Hematopoietic multipotent progenitor cell treated with erythropoietin and hydrocortisone succinate and interleukin-3 and kit ligand, for 6 days (in vitro differentiated cells): ENCODE results near the gene RAB8B.

Source experiments
- DNase-seq: peaks from one replicate; pipeline ENCODE4 v3.0.0-alpha.2; 2015

Gene RAB8B

GRCh38 chr15:63238796-63239195, 49.4 kb downstream of the RAB8B start:
- peak; percentile 89 for DNase-seq

- no peak for DNase-seq
Measured at GRCh38 chr15:63240109-63240508, 50.7 kb downstream of the RAB8B start.

- DNase-seq, result no peak
Measured at GRCh38 chr15:63241316-63241715, 51.9 kb downstream of the RAB8B start.

- no peak for DNase-seq
Measured at GRCh38 chr15:63243101-63243500, 53.7 kb downstream of the RAB8B start.

- DNase-seq, result peak; percentile 53
Measured at GRCh38 chr15:63243776-63244175, 54.4 kb downstream of the RAB8B start.

GRCh38 chr15:63244399-63244798, 55.0 kb downstream of the RAB8B start:
- no peak for DNase-seq

- DNase-seq, result peak; percentile 41
Measured at GRCh38 chr15:63244976-63245645, 55.7 kb downstream of the RAB8B start.

GRCh38 chr15:63246691-63247469, 57.5 kb downstream of the RAB8B start:
- DNase-seq, result peak; percentile 50

GRCh38 chr15:63250312-63250965, 61.0 kb downstream of the RAB8B start:
- no peak for DNase-seq

GRCh38 chr15:63251701-63252100, 62.3 kb downstream of the RAB8B start:
- no peak for DNase-seq

GRCh38 chr15:63252292-63252691, 62.9 kb downstream of the RAB8B start:
- no peak for DNase-seq

- no peak for DNase-seq
Measured at GRCh38 chr15:63254991-63255390, 65.6 kb downstream of the RAB8B start.

- no peak for DNase-seq
Measured at GRCh38 chr15:63255489-63255990, 66.1 kb downstream of the RAB8B start.

GRCh38 chr15:63256433-63257274, 67.2 kb downstream of the RAB8B start:
- no peak for DNase-seq

- DNase-seq, result peak; percentile 25
Measured at GRCh38 chr15:63258658-63259057, 69.3 kb downstream of the RAB8B start.

GRCh38 chr15:63260791-63261190, 71.4 kb downstream of the RAB8B start:
- DNase-seq, result no peak

- DNase-seq, result no peak
Measured at GRCh38 chr15:63261311-63261710, 71.9 kb downstream of the RAB8B start.

- DNase-seq, result no peak
Measured at GRCh38 chr15:63263519-63263918, 74.1 kb downstream of the RAB8B start.

- DNase-seq, result no peak
Measured at GRCh38 chr15:63264688-63265293, 75.4 kb downstream of the RAB8B start.

GRCh38 chr15:63274427-63274826, 85.0 kb downstream of the RAB8B start:
- no peak for DNase-seq

GRCh38 chr15:63276342-63277037, 87.1 kb downstream of the RAB8B start:
- DNase-seq, result peak; percentile 43
